ENCODE measurements around the gene NEK7. TPM values are rescaled to one million over a fixed set of nuclear protein-coding genes. Genes with fewer than 3 reads are reported as not detected.

Gene NEK7
- total and polyA plus RNA-seq, 2 of the 8 experiments (the other 6 are each of a cell fraction or from before 2014, with no cell fraction given): 5.1 to 10.0 TPM

DNA sequence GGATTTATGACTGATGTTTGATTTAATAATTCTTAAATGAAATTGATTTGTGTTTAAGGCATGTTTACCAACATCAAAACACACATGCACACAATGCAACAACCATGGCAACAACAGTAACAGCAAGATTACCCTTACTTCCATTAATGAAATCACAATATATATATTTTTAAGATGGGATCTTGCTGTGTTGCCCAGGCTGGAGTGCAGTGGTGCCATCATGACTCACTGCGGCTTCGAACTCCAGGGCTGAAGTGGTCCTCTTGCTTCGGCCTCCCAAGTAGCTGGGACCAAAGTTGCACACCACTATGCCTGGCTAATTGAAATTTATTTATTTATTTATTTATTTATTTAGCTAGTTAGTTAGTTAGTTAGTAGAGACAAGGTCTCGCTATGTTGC lies 27.7 kb downstream of the NEK7 start (continued):
- TF ChIP-seq, protein P1, sequence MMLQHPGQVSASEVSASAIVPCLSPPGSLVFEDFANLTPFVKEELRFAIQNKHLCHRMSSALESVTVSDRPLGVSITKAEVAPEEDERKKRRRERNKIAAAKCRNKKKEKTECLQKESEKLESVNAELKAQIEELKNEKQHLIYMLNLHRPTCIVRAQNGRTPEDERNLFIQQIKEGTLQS (IDR thresholded peaks at IDR 0.05; ENCODE audit: insufficient read depth, low read depth, low read length): no peak
- TF ChIP-seq EZH2 (IDR thresholded peaks at IDR 0.05; ENCODE audit: low read depth, low read length, severe bottlenecking) (no peak), RFX5 (IDR thresholded peaks at IDR 0.05; ENCODE audit: borderline replicate concordance, low read depth, low read length) (no peak), FOSL1 (IDR thresholded peaks at IDR 0.05; ENCODE audit: insufficient read depth, low read depth, low read length) (no peak), ASH2L (IDR thresholded peaks at IDR 0.05; ENCODE audit: low read length) (no peak), TAF1 (IDR thresholded peaks at IDR 0.05; ENCODE audit: low read depth, low read length) (no peak), RNF2 (IDR thresholded peaks at IDR 0.05; ENCODE audit: borderline replicate concordance, low read depth, low read length, missing control alignments, poor library complexity, severe bottlenecking) (no peak), EP300 (IDR thresholded peaks at IDR 0.05; ENCODE audit: borderline replicate concordance in 1 of 2, low read depth in 2 of 2, low read length in 2 of 2) (no peak)

Measured in H1 (cell line).